K562 (cell line): ENCODE data around the gene NRXN2. TPM values are rescaled to one million over a fixed set of nuclear protein-coding genes. Genes with fewer than 3 reads are reported as not detected.
A peak's percentile ranks its signal among the peaks of the same experiment; 100 is the strongest.

Experiments used
- ATAC-seq: fragments of 200-7000 bp; cut with Tn5 transposase; 3 replicates; pipeline ENCODE4 v1.9.1; 2020; ENCODE audit warnings: moderate library complexity
- BruUV-seq: library from RNA; stranded (reverse); fragments of 400-500 nt; replicated peaks from 2 replicates; lab custom pipeline; 2021; lab: Mats Ljungman, UMichigan
- CTCF ChIA-PET: fragments of 300-600 bp; formaldehyde crosslinking; extraction: SDS; loops from one replicate; lab custom pipeline; 2021; ENCODE audit warnings: low intra/inter-chr PET ratio; lab: Yijun Ruan, JAX
- POLR2A ChIA-PET: fragments of 300-600, 350-650 bp; sonication (Branson Sonifier 250); formaldehyde crosslinking; extraction: SDS; loops from one replicate; lab custom pipeline; 2021; ENCODE audit warnings: antibody characterized with exemption, inconsistent platforms; lab: Yijun Ruan, JAX
- DNase-seq, 4 experiments: peaks; one replicate each; pipeline versions ENCODE4 v3.0.0 to v3.0.0-alpha.2; 2011 to 2018; ENCODE audit warnings: low spot score in 3 of 4, mixed read lengths in 3 of 4; ENCODE audit errors: extremely low read depth in 1 of 4
- FAIRE-seq: peaks from 2 replicates; lab custom pipeline; 2011; peaks lifted over from hg19 to GRCh38; lab: Jason Lieb, UNC
- H2AFZ ChIP-seq: 2 replicates; pipeline ENCODE4 v1.6.0; 2011; ENCODE audit warnings: low read depth, low read length, control low read depth, inconsistent platforms
- H3K27ac ChIP-seq: fragments of 200-600 bp; 3 replicates; pipeline ENCODE4 v1.8.0; 2011; ENCODE audit warnings: low read depth, mild to moderate bottlenecking, control low read depth, inconsistent platforms, low read length, moderate library complexity, mixed read lengths; ENCODE audit errors: extremely low read depth
- H3K27me3 ChIP-seq, 2 experiments: fragments of 300-600 bp in 1 of 2; 2 replicates in 1 of 2; 3 replicates in 1 of 2; pipeline versions ENCODE4 v1.6.0 to v1.8.0; 2011; ENCODE audit warnings: inconsistent platforms in 2 of 2, low read length in 2 of 2, mild to moderate bottlenecking in 1 of 2, mixed read lengths in 1 of 2, moderate library complexity in 1 of 2; ENCODE audit not compliant: control insufficient read depth in 2 of 2, insufficient read depth in 2 of 2
- H3K36me3 ChIP-seq: fragments of 300-600 bp; 3 replicates; pipeline ENCODE4 v1.8.0; 2011; ENCODE audit warnings: mild to moderate bottlenecking, low read length, inconsistent platforms; ENCODE audit not compliant: control insufficient read depth, insufficient read depth
- H3K4me1 ChIP-seq, 2 experiments: fragments of 200-600 bp in 1 of 2; replicated peaks in 1 of 2; 2 replicates in 1 of 2; 3 replicates in 1 of 2; pipeline versions ENCODE4 v1.5.1 to v1.8.0; 2011; ENCODE audit warnings: inconsistent platforms in 2 of 2, low read length in 2 of 2, mild to moderate bottlenecking in 1 of 2, mixed read lengths in 1 of 2, moderate library complexity in 1 of 2; ENCODE audit not compliant: control insufficient read depth in 2 of 2, insufficient read depth in 2 of 2
- H3K4me2 ChIP-seq: 2 replicates; pipeline ENCODE4 v1.6.1; 2011; ENCODE audit warnings: low read length, control low read depth, inconsistent platforms, mixed read lengths; ENCODE audit not compliant: insufficient read depth
- H3K4me3 ChIP-seq: fragments of 200-600 bp; sonication (generic), shearing (Covaris generic); 2 replicates; pipeline ENCODE4 v1.5.1; 2016; ENCODE audit warnings: control low read depth, inconsistent platforms
- H3K79me2 ChIP-seq: fragments of 200-600 bp; 3 replicates; pipeline ENCODE4 v1.8.0; 2011; ENCODE audit warnings: low read length, inconsistent platforms; ENCODE audit not compliant: control insufficient read depth, insufficient read depth
- H3K9ac ChIP-seq, 2 experiments: 2 replicates each; pipeline versions ENCODE4 v1.6.0 to v1.6.1; 2011; ENCODE audit warnings: low read depth in 2 of 2, low read length in 2 of 2, control low read depth in 1 of 2, inconsistent platforms in 1 of 2, mild to moderate bottlenecking in 1 of 2, mixed read lengths in 1 of 2; ENCODE audit not compliant: insufficient read depth in 1 of 2
- H3K9me1 ChIP-seq: one replicate; pipeline ENCODE4 v1.6.0; 2011; ENCODE audit warnings: inconsistent platforms, mild to moderate bottlenecking, low read length, moderate library complexity; ENCODE audit not compliant: control insufficient read depth, insufficient read depth
- H3K9me3 ChIP-seq: replicated peaks from 2 replicates; pipeline ENCODE4 v1.5.1; 2011; ENCODE audit warnings: low read depth, low read length, inconsistent platforms; ENCODE audit not compliant: control insufficient read depth, insufficient read depth
- H4K20me1 ChIP-seq: replicated peaks from 2 replicates; pipeline ENCODE4 v1.6.1; 2011; ENCODE audit warnings: low read length, inconsistent platforms, mixed read lengths; ENCODE audit not compliant: control insufficient read depth, insufficient read depth
- AFF4 ChIP-seq: sonication (generic); formaldehyde crosslinking; IDR thresholded peaks from 2 replicates; pipeline ENCODE4 v1.8.0; 2023; ENCODE audit warnings: mild to moderate bottlenecking, missing genetic modification reagents
- E2F6 ChIP-seq, 2 experiments: IDR thresholded peaks; 2 replicates each; pipeline ENCODE4 v1.6.1; 2011; ENCODE audit warnings: borderline replicate concordance in 1 of 2, control low read depth in 1 of 2, low read depth in 1 of 2, low read length in 1 of 2, mild to moderate bottlenecking in 1 of 2, mixed read lengths in 1 of 2, moderate library complexity in 1 of 2; ENCODE audit not compliant: insufficient read depth in 1 of 2, insufficient read length in 1 of 2, poor library complexity in 1 of 2, severe bottlenecking in 1 of 2; ENCODE audit errors: extremely low read depth in 1 of 2
- EP400 ChIP-seq: fragments of 450-650 bp; IDR thresholded peaks from 2 replicates; pipeline ENCODE4 v1.6.1; 2017; ENCODE audit warnings: antibody characterized with exemption, mild to moderate bottlenecking, moderate library complexity
- NR2C1 ChIP-seq, 2 experiments: fragments of 450-650 bp; IDR thresholded peaks; 2 replicates each; pipeline ENCODE4 v1.6.1; 2017; ENCODE audit warnings: mild to moderate bottlenecking in 2 of 2, antibody characterized with exemption in 1 of 2, inconsistent platforms in 1 of 2, missing compliant biosample characterization in 1 of 2, missing genetic modification characterization in 1 of 2
- RNF2 ChIP-seq: sonication (generic); IDR thresholded peaks from 2 replicates; pipeline ENCODE4 v1.6.1; 2016
- TFE3 ChIP-seq: fragments of 450-650 bp; formaldehyde crosslinking; IDR thresholded peaks from 2 replicates; pipeline ENCODE4 v1.4.0; 2020; ENCODE audit warnings: mild to moderate bottlenecking, mixed read lengths
- USF1 ChIP-seq: sonication (generic); formaldehyde crosslinking; IDR thresholded peaks from 2 replicates; pipeline ENCODE4 v1.9.0; 2022; ENCODE audit warnings: mild to moderate bottlenecking, missing genetic modification reagents
- ZNF121 ChIP-seq: sonication (generic); formaldehyde crosslinking; conservative IDR thresholded peaks from 2 replicates; pipeline ENCODE4 v1.8.0; 2022; ENCODE audit warnings: missing genetic modification reagents
- ZNF165 ChIP-seq: fragments of 250-450 bp; sonication (Bioruptor Pico); IDR thresholded peaks from 2 replicates; pipeline ENCODE4 v1.4.0; 2020; ENCODE audit warnings: borderline replicate concordance
- WGBS: fragments of 100-300 bp; shearing (Covaris generic); methylation state at CpG from one replicate; pipeline ENCODE4 v1.1.6; 2016; ENCODE audit warnings: low coverage, mixed read lengths; ENCODE audit not compliant: insufficient coverage; ENCODE audit errors: missing lambda C conversion rate; 5-methylcytosine and 5-hydroxymethylcytosine counted together
- in situ Hi-C: fragments of 300-500 bp; cut with MboI; formaldehyde crosslinking; loops from 4 replicates; pipeline ENCODE4 v1.15.0; 2018; ENCODE audit warnings: inconsistent platforms, mixed read lengths
- intact Hi-C: fragments of 100-400 bp; cut with micrococcal nuclease; formaldehyde crosslinking; loops from 2 replicates; pipeline ENCODE4 v1.14.2; 2022
- polyA plus RNA-seq, 8 experiments: library from polyadenylated mRNA; depleted of rRNA in 4 of 8; stranded (reverse) in 5 of 8; unstranded in 3 of 8; fragments of >200 nt; fragmentation: Nextera tagmentation in 2 of 8; fragmentation: Illumina TruSeq in 1 of 8; extraction: Ambion mirVana in 2 of 8; extraction: Trizol in 1 of 8; gene quantifications; 2 replicates each; pipeline versions ENCODE4 v1.2.1 to v1.2.3, GENCODE V29; 2011 to 2014; ENCODE audit warnings: inconsistent platforms in 1 of 8, missing spikeins in 1 of 8
- total RNA-seq, 7 experiments: library from RNA; depleted of rRNA in 6 of 7; stranded (reverse); fragments of >200 nt in 6 of 7; fragmentation: Illumina TruSeq in 2 of 7; extraction: Trizol in 2 of 7; gene quantifications; 2 replicates each; pipeline versions ENCODE4 v1.2.1 to v1.2.3, GENCODE V29; 2011 to 2021; ENCODE audit warnings: low replicate concordance in 1 of 7
- TF ChIP-seq, protein P1 (sequence below): IDR thresholded peaks from 2 replicates; pipeline ENCODE4 v1.6.1; 2014; ENCODE audit warnings: antibody characterized with exemption

NRXN2 gene
- total and polyA plus RNA-seq, 9 of the 15 experiments (the other 6 are each of a cell fraction or from before 2014, with no cell fraction given), result 0.07 to 0.47 (median 0.15) TPM; not detected in 4

- 0 out of 2 replicates have a peak, but pooled peaks have one; percentile 15 for TF ChIP-seq USF1 (CRISPR knock-in tag)
These were observed 27.0 kb downstream of the NRXN2 start (continued) for GRCh38 chr11:64696045-64696444.

GRCh38 chr11:64695548-64695947 lies 27.4 kb downstream of the NRXN2 start:
- Histone ChIP-seq H3K27ac (no peak overlapping the region), H3K79me2 (no peaks in the 10 kb centered on the region), H3K9me1 (no peaks in the 10 kb centered on the region), H2AFZ (no peak overlapping the region), H3K27me3 (peaks cover 10 to 65% of the 10 kb centered on the region in 2 experiments; a peak in 4 of 5 replicates), H4K20me1 (no peaks in the 10 kb centered on the region), H3K36me3 (no peaks in the 10 kb centered on the region), H3K4me2 (no peak overlapping the region), H3K9ac (no peak overlapping the region), H3K4me3 (no peak overlapping the region), H3K9me3 (no peaks in the 10 kb centered on the region), H3K4me1 (peaks cover 0 to 1% of the 10 kb centered on the region in 2 experiments; a peak in 3 of 5 replicates)
- no peak for ATAC-seq
- TF ChIP-seq AFF4 (no peak), TFE3 (CRISPR knock-in tag) (no peak), EP400 (no peak), E2F6 (IDR thresholded peaks at IDR 0.05; ENCODE audit: borderline replicate concordance in 1 of 2, extremely low read depth in 1 of 2, insufficient read depth in 1 of 2, insufficient read length in 1 of 2, low read depth in 1 of 2, low read length in 1 of 2, poor library complexity in 1 of 2, severe bottlenecking in 1 of 2) (no peak), ZNF165 (CRISPR knock-in tag) (no peak), RNF2 (no peak), NR2C1 (IDR thresholded peaks at IDR 0.05) (no peak), NR2C1 (tag; IDR thresholded peaks at IDR 0.05) (no peak), ZNF121 (CRISPR knock-in tag) (no peak)
- TF ChIP-seq, protein P1, sequence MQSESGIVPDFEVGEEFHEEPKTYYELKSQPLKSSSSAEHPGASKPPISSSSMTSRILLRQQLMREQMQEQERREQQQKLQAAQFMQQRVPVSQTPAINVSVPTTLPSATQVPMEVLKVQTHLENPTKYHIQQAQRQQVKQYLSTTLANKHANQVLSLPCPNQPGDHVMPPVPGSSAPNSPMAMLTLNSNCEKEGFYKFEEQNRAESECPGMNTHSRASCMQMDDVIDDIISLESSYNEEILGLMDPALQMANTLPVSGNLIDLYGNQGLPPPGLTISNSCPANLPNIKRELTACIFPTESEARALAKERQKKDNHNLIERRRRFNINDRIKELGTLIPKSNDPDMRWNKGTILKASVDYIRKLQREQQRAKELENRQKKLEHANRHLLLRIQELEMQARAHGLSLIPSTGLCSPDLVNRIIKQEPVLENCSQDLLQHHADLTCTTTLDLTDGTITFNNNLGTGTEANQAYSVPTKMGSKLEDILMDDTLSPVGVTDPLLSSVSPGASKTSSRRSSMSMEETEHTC, result no peak
- no peak for FAIRE-seq
- ChIA-PET POLR2A (interaction anchor here (0.6 to 1.9 kb wide), 2 partner anchors 9 to 680 kb away, joined by 3 to 8 read pairs; no protein-coding TSS in a partner anchor), CTCF (no interaction called here)
- in situ Hi-C loops (no loop called here), intact Hi-C loops (no loop called here)
- 5% methylated on average over 3 of the region's 5 CpGs for WGBS
- no peak for DNase-seq
- no TSS peak for BruUV-seq
